Astrocyte (in vitro differentiated cells and primary cell): Measurements from ENCODE around the gene TDRD12.

Experiments
- CTCF ChIP-seq: IDR thresholded peaks from 2 replicates; pipeline ENCODE4 v1.5.1; 2011; ENCODE audit warnings: low read depth, mild to moderate bottlenecking, inconsistent platforms, low read length, moderate library complexity; ENCODE audit not compliant: insufficient read depth
- EZH2 ChIP-seq: IDR thresholded peaks from 2 replicates; pipeline ENCODE4 v1.6.1; 2012; ENCODE audit warnings: mild to moderate bottlenecking, low read length, inconsistent platforms; ENCODE audit not compliant: insufficient read depth

GRCh38 chr19:32717496-32717895, 2.1 kb upstream of the TDRD12 start:
- TF ChIP-seq CTCF (no peak), EZH2 (no peak)
